ENCODE measurements around the gene PIK3AP1. TPM values are rescaled to one million over a fixed set of nuclear protein-coding genes. Genes with fewer than 3 reads are reported as not detected.
"Not testable (repeated sequence)": the region's sequence is repeated elsewhere in the genome, so short reads cannot be mapped to it uniquely, and the experiment has no call there.

Gene PIK3AP1
- total RNA-seq: 9.6 and 11.7 TPM in 2 replicates

GRCh38 chr10:96720422-96721206 lies at the start of gene PIK3AP1:
Gene PIK3AP1 (minus strand): TSS chr10:96720514. CDS start chr10:96720394, 120 bp downstream.
- intact Hi-C loops (cut with micrococcal nuclease): loop anchor here (2.0 to 10.0 kb wide), 3 partner anchors 78 to 136 kb away; partner anchors contain the start of gene TM9SF3
- H3K36me3 Mint-ChIP-seq (ENCODE audit: low read depth): no peaks in the 10 kb centered on the region
- H3K4me1 Mint-ChIP-seq: peaks cover 22% of the 10 kb centered on the region
- peak within 1 kb of the TSS; percentile 92 for H3K27ac Mint-ChIP-seq
- H3K9me3 Mint-ChIP-seq: no peaks in the 10 kb centered on the region
- DNase-seq: peak; percentile 86
- H3K27me3 Mint-ChIP-seq: peaks cover 21% of the 10 kb centered on the region
- peak within 1 kb of the TSS; percentile 99 for H3K4me3 Mint-ChIP-seq

GRCh38 chr10:96768136-96768535 lies 47.8 kb upstream of the PIK3AP1 start:
- Mint-ChIP-seq H3K27ac (no peak overlapping the region), H3K27me3 (peaks cover 5% of the 10 kb centered on the region), H3K4me1 (no peaks in the 10 kb centered on the region), H3K36me3 (ENCODE audit: low read depth) (no peaks in the 10 kb centered on the region), H3K4me3 (no peak overlapping the region), H3K9me3 (peaks cover 8% of the 10 kb centered on the region)
- intact Hi-C loops (cut with micrococcal nuclease): no loop called here
- no peak for DNase-seq

GRCh38 chr10:96767611-96768010 lies 47.3 kb upstream of the PIK3AP1 start:
- intact Hi-C loops (cut with micrococcal nuclease): no loop called here
- no peaks in the 10 kb centered on the region for H3K36me3 Mint-ChIP-seq (ENCODE audit: low read depth)
- no peaks in the 10 kb centered on the region for H3K4me1 Mint-ChIP-seq
- no peak overlapping the region for H3K27ac Mint-ChIP-seq
- H3K4me3 Mint-ChIP-seq: no peak overlapping the region
- DNase-seq: no peak
- peaks cover 7% of the 10 kb centered on the region for H3K9me3 Mint-ChIP-seq
- H3K27me3 Mint-ChIP-seq: peaks cover 7% of the 10 kb centered on the region

- H3K4me3 Mint-ChIP-seq: no peak overlapping the region
- intact Hi-C loops (cut with micrococcal nuclease): loop anchor here (1.0 to 2.0 kb wide), 2 partner anchors 65 to 259 kb away; no protein-coding TSS in a partner anchor
- DNase-seq: peak; percentile 89
- H3K4me1 Mint-ChIP-seq: no peaks in the 10 kb centered on the region
- H3K9me3 Mint-ChIP-seq: no peaks in the 10 kb centered on the region
- H3K36me3 Mint-ChIP-seq (ENCODE audit: low read depth): no peaks in the 10 kb centered on the region
- no peak overlapping the region for H3K27ac Mint-ChIP-seq
- H3K27me3 Mint-ChIP-seq: peaks cover 11% of the 10 kb centered on the region
These were observed 45.3 kb upstream of the PIK3AP1 start for GRCh38 chr10:96765406-96766240.

GRCh38 chr10:96764425-96765060 lies 44.2 kb upstream of the PIK3AP1 start:
- H3K9me3 Mint-ChIP-seq: no peaks in the 10 kb centered on the region
- peaks cover 13% of the 10 kb centered on the region for H3K27me3 Mint-ChIP-seq
- intact Hi-C loops (cut with micrococcal nuclease): loop anchor here (1.0 to 2.0 kb wide), 2 partner anchors 66 to 260 kb away; no protein-coding TSS in a partner anchor

GRCh38 chr10:96758423-96758822 lies 38.1 kb upstream of the PIK3AP1 start:
- Mint-ChIP-seq H3K4me1 (no peaks in the 10 kb centered on the region), H3K4me3 (no peak overlapping the region), H3K27me3 (peaks cover 16% of the 10 kb centered on the region), H3K27ac (no peak overlapping the region), H3K36me3 (ENCODE audit: low read depth) (no peaks in the 10 kb centered on the region), H3K9me3 (no peaks in the 10 kb centered on the region)
- DNase-seq: no peak
- intact Hi-C loops (cut with micrococcal nuclease): no loop called here

More at GRCh38 chr10:96764425-96765060, 44.2 kb upstream of the PIK3AP1 start:
- Mint-ChIP-seq H3K4me3 (no peak overlapping the region), H3K4me1 (no peaks in the 10 kb centered on the region), H3K27ac (no peak overlapping the region), H3K36me3 (ENCODE audit: low read depth) (no peaks in the 10 kb centered on the region)
- no peak for DNase-seq

- no peak overlapping the region for H3K4me3 Mint-ChIP-seq
- DNase-seq: no peak
- no peaks in the 10 kb centered on the region for H3K9me3 Mint-ChIP-seq
- H3K4me1 Mint-ChIP-seq: no peaks in the 10 kb centered on the region
- H3K27ac Mint-ChIP-seq: no peak overlapping the region
- intact Hi-C loops (cut with micrococcal nuclease): no loop called here
- peaks cover 10% of the 10 kb centered on the region for H3K27me3 Mint-ChIP-seq
- H3K36me3 Mint-ChIP-seq (ENCODE audit: low read depth): no peaks in the 10 kb centered on the region
These were observed 36.0 kb upstream of the PIK3AP1 start for GRCh38 chr10:96756111-96756903.

GRCh38 chr10:96753956-96754355 lies 33.6 kb upstream of the PIK3AP1 start:
- Mint-ChIP-seq H3K4me3 (no peak overlapping the region), H3K27ac (no peak overlapping the region), H3K9me3 (no peaks in the 10 kb centered on the region), H3K36me3 (ENCODE audit: low read depth) (no peaks in the 10 kb centered on the region), H3K27me3 (peaks cover 5% of the 10 kb centered on the region), H3K4me1 (no peaks in the 10 kb centered on the region)
- no peak for DNase-seq
- intact Hi-C loops (cut with micrococcal nuclease): no loop called here

- Mint-ChIP-seq H3K27me3 (peaks cover 5% of the 10 kb centered on the region), H3K36me3 (ENCODE audit: low read depth) (no peaks in the 10 kb centered on the region), H3K27ac (no peak overlapping the region), H3K9me3 (no peaks in the 10 kb centered on the region), H3K4me1 (peaks cover 10% of the 10 kb centered on the region), H3K4me3 (no peak overlapping the region)
- intact Hi-C loops (cut with micrococcal nuclease): no loop called here
- no peak for DNase-seq
These were observed 32.1 kb upstream of the PIK3AP1 start for GRCh38 chr10:96752375-96752774.

- intact Hi-C loops (cut with micrococcal nuclease); H3K4me3 Mint-ChIP-seq; H3K9me3 Mint-ChIP-seq; H3K4me1 Mint-ChIP-seq; H3K27me3 Mint-ChIP-seq; H3K36me3 Mint-ChIP-seq (ENCODE audit: low read depth); DNase-seq; H3K27ac Mint-ChIP-seq: not testable (repeated sequence)
These were observed 30.0 kb upstream of the PIK3AP1 start for GRCh38 chr10:96750316-96750715.

GRCh38 chr10:96747734-96748550 lies 27.6 kb upstream of the PIK3AP1 start:
- DNase-seq: peak; percentile 67
- peak overlapping the region; percentile 80 for H3K27ac Mint-ChIP-seq
- intact Hi-C loops (cut with micrococcal nuclease): no loop called here
- peaks cover 2% of the 10 kb centered on the region for H3K27me3 Mint-ChIP-seq
- H3K36me3 Mint-ChIP-seq (ENCODE audit: low read depth): no peaks in the 10 kb centered on the region
- H3K9me3 Mint-ChIP-seq: no peaks in the 10 kb centered on the region
- H3K4me3 Mint-ChIP-seq: peak overlapping the region; percentile 20
- peaks cover 10% of the 10 kb centered on the region for H3K4me1 Mint-ChIP-seq

GRCh38 chr10:96746503-96746902 lies 26.2 kb upstream of the PIK3AP1 start:
- intact Hi-C loops (cut with micrococcal nuclease): no loop called here
- Mint-ChIP-seq H3K27ac (no peak overlapping the region), H3K27me3 (peaks cover 2% of the 10 kb centered on the region), H3K4me1 (peaks cover 10% of the 10 kb centered on the region), H3K9me3 (no peaks in the 10 kb centered on the region), H3K36me3 (ENCODE audit: low read depth) (no peaks in the 10 kb centered on the region), H3K4me3 (no peak overlapping the region)
- DNase-seq: no peak

Measured in activated CD4-positive, alpha-beta T cell treated with anti-CD3 and anti-CD28 coated beads, Interleukin-2, amount 10 ng/mL, durations not matched to agents 24 days and 14 days (primary cell).